Coronary artery (tissue), 2 donors: ENCODE measurements around the gene CCDC38.

Experiments used
- DNase-seq: peaks from one replicate; pipeline ENCODE4 v3.0.0-alpha.2; 2017; ENCODE audit warnings: low spot score
- H3K27ac ChIP-seq, 2 donors: fragments of 200-600 bp; sonication (generic); one replicate each; pipeline ENCODE4 v1.5.1; 2016 to 2019
- H3K4me3 ChIP-seq: fragments of 200-600 bp; sonication (generic); 2 replicates; pipeline ENCODE4 v1.5.1; 2016; ENCODE audit warnings: mild to moderate bottlenecking, moderate library complexity
- TF ChIP-seq, protein P1 (sequence below): fragments of 200-600 bp; sonication (generic); IDR thresholded peaks from one replicate; pipeline ENCODE4 v1.5.1; 2019; ENCODE audit warnings: antibody characterized with exemption

Gene CCDC38

GRCh38 chr12:95838125-95838524, 104.3 kb downstream of the CCDC38 start:
- TF ChIP-seq, protein P1, sequence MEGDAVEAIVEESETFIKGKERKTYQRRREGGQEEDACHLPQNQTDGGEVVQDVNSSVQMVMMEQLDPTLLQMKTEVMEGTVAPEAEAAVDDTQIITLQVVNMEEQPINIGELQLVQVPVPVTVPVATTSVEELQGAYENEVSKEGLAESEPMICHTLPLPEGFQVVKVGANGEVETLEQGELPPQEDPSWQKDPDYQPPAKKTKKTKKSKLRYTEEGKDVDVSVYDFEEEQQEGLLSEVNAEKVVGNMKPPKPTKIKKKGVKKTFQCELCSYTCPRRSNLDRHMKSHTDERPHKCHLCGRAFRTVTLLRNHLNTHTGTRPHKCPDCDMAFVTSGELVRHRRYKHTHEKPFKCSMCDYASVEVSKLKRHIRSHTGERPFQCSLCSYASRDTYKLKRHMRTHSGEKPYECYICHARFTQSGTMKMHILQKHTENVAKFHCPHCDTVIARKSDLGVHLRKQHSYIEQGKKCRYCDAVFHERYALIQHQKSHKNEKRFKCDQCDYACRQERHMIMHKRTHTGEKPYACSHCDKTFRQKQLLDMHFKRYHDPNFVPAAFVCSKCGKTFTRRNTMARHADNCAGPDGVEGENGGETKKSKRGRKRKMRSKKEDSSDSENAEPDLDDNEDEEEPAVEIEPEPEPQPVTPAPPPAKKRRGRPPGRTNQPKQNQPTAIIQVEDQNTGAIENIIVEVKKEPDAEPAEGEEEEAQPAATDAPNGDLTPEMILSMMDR, result no peak
- no peak overlapping the region for H3K4me3 ChIP-seq
- H3K27ac ChIP-seq, result no peak overlapping the region
- DNase-seq, result no peak

GRCh38 chr12:95837240-95838038, 105.0 kb downstream of the CCDC38 start:
- Histone ChIP-seq H3K27ac (no peak overlapping the region), H3K4me3 (no peak overlapping the region)
- TF ChIP-seq, protein P1, result no peak
- DNase-seq, result no peak

DNA sequence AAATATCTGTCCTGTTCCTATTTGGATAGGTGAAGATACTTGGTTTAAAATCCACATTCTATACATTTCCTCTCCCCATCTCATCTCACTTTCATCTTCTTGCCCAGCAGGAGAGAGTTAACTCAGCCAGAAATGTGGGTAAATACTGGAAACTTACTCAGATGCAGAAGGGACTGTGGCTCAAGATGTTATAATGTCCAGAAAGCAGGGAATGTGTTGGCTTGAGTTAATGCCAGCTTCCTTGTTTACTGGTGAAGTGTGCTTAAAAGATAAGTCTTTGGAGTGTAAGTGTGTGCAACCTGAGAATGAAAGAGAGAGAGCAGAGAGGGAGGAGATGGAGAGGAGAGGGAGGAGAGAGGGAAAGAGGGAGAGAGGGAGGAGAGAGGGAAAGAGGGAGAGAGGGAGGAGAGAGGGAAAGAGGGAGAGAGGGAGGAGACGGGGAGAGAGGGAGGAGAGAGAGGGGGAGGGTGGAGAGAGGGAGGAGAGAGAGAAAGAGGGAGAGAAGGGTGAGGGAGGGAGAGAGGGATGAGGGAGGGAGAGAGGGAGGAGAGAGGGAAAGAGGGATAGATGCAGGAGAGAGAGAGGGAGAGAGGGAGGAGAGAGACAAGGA, 105.7 kb downstream of the CCDC38 start:
- no peak overlapping the region for H3K4me3 ChIP-seq
- H3K27ac ChIP-seq, result no peak overlapping the region
- no peak for DNase-seq
- TF ChIP-seq, protein P1, result no peak

- H3K4me3 ChIP-seq, result no peak overlapping the region
- DNase-seq, result no peak
- no peak overlapping the region for H3K27ac ChIP-seq
- TF ChIP-seq, protein P1, result no peak
Observed at GRCh38 chr12:95836185-95836609, 106.2 kb downstream of the CCDC38 start.

DNA sequence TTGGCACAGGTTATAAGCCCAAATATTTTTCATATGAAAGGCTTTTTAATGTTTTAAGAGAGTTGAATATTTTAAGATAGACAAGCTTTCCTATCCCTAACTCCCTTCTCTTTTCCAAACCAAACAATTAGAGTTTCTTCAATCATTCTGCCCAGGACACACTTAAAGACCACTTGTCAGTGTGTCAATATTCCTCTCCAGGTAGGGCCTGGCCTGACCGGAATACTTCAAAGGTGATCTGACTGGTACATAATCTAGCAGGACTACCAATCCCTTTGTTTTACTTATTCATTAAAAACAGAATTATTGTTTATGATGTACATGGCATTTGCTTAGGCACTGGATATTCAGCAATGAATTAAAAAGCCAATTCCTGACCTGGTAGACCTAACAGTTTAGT, 107.8 kb downstream of the CCDC38 start:
- DNase-seq, result no peak
- Histone ChIP-seq H3K27ac (no peak overlapping the region), H3K4me3 (no peak overlapping the region)
- TF ChIP-seq, protein P1, result no peak

DNA sequence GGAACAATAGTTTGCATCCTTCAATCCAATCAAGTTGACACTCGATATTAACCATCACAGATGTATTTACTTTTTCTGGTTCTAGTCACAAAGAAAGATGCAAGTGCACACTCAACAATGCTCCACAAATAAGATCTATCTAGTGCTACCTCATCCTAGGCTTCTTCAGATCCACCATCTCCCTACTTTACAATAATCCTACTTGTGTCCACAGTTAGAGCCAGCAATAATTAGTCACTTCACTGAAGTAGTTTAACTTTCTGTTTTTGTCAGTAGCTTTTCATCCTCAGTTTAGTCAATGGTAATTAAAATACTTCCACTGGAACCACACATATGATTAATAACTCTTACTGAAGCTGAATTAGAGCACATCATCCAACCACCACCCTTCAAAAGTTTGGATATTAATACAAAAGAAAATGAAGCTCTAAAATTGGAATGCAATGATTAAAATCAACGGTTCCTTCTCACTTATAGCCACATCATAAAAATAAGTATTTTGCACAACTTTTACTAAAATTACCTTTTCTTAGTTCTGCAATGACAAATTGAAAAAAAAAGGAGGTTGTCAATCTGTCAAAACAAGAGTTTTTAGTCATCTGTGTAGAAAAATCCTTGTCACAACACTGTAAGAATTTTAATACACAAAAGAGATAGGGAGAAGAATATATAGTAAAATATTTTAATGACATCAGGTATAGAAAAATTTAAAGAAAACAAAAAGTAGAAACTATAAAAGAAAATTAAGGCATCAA, 111.9 kb downstream of the CCDC38 start:
- TF ChIP-seq, protein P1, result no peak
- Histone ChIP-seq H3K4me3 (no peak overlapping the region), H3K27ac (no peak overlapping the region)
- DNase-seq, result no peak
